Hematopoietic multipotent progenitor cell treated with erythropoietin and hydrocortisone succinate and interleukin-3 and kit ligand, for 17 days (in vitro differentiated cells): ENCODE results near the gene MECP2.
A peak's percentile ranks its signal among the peaks of the same experiment; 100 is the strongest.
"Not testable (repeated sequence)": the region's sequence is repeated elsewhere in the genome, so short reads cannot be mapped to it uniquely, and the experiment has no call there.

Source experiments
- DNase-seq: peaks from one replicate; pipeline ENCODE4 v3.0.0-alpha.2; 2015; ENCODE audit warnings: low spot score

MECP2 gene

DNA sequence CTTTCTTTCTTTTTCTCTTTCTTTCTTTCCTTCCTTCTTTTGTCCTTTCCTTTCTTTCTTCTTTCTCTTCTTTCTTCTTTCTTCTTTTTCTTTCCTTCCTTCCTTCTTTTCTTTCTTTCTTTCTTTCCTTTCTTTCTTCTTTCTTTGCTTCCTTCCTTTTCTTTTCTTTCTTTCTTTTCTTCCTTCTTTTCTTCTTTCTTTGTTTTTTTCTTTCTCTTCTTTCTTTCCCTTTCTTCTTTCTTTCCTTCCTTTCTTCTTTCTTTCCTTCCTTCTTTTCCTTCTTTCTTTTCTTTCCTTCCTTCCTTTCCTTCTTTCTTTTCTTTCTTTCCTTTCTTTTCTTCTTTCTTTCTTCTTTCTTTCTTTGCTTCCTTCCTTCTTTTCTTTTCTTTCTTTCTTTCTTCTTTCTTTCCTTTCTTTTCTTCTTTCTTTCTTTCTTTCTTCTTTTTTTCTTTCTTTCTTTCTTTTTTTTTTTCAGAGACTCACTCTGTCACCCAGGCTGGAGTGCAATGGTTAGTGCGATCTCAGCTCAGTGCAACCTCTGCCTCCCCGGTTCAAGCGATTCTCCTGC, 106.4 kb downstream of the MECP2 start:
- no peak for DNase-seq

DNA sequence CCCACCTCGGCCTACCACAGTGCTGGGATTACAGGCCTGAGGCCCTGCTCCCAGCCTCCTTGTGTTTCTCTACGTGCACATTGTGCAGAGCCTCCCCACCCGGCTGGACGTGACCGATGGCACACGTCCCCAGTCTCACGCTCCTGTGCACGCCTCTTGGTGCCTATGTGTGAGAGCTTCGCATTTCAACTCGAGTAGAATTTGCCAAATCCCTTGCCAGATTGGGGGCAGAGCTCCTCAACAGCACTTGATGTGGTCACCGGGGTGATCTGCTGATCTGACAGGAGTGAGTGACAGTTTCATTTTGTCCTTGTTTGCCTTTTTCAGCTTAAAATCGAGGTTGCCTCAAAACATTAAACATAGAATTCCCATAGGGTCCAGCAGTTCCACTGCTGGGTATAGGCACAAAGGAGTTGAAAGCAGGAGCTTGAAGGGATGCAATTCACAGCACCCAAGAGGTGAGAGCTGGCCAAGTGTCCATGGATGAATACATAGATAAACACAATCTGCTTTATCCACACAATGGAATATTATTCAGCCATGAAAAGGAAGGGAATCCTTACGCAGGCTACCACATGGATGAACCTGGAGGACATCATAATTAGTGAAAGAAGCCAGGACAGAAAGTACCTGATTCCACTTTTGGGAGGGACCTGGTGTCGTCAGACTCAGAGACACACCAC, 107.4 kb downstream of the MECP2 start:
- no peak for DNase-seq

GRCh38 chrX:153988493-153988892, 109.0 kb downstream of the MECP2 start:
- DNase-seq: no peak

DNA sequence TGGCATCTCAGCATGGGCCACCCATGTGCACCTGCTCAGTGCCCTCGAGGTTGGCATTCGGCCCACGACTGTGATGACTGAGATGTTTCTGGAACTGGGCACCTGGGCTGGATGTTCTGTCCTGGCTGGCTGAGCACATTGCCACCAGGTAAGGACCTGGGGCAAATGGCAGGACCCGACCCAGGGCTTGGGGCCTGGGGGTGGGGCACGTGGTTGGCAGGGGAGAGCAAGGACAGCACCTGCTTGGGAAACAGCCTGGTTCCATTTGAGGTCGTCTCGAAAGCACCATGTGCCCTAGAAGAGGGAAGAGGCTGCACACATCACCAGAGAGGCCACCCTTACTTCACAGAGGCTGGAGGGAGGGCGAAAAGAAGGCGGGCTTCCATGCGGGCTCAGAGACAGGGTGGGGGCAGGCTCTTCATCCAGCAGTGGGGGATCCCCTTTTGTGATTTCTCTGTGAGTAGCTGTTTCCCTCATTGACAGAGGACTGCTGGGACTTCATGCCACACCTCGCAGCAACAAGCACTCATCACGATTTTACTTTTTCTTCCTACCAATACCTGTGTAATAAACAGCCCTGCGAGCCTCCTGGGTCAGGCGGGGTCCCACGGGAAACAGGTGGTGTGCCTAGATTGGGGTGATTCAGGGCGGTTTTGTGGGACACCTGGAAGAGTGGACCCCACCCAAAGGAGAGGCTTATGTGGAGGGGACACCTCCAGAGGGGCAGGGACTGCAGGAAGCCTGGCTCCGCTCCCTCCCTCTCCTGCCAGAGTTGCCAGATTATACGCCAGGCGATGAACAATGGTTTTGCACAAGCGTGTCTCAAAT, 113.0 kb downstream of the MECP2 start:
- DNase-seq: peak; percentile 12

- no peak for DNase-seq
Measured at GRCh38 chrX:153983321-153983801, 114.2 kb downstream of the MECP2 start.

DNA sequence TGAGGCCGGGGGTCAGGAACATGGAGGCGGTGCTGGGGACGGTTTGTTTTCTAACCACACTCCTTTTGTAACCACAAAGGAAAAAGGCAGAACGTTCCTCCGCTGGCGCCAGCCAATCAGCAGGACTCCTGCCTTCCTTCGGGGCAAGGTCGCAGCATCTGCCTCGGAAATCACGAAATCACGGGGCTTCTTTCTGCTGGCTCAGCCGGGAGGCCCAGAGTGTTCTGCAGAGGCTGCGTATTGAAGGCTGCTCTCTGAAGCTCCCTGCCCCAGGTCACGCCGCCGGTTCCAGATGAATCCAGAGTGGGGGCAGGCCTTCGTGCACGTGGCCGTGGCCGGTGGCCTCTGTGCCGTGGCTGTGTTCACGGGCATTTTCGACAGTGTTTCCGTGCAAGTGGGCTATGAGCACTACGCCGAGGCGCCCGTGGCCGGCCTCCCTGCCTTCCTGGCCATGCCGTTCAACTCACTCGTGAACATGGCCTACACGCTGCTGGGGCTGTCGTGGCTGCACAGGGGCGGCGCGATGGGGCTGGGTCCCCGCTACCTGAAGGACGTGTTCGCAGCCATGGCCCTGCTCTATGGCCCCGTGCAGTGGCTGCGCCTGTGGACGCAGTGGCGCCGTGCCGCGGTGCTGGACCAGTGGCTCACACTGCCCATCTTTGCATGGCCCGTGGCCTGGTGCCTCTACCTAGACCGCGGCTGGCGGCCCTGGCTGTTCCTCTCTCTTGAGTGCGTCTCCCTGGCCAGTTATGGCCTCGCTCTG, 115.6 kb downstream of the MECP2 start:
- no peak for DNase-seq

DNA sequence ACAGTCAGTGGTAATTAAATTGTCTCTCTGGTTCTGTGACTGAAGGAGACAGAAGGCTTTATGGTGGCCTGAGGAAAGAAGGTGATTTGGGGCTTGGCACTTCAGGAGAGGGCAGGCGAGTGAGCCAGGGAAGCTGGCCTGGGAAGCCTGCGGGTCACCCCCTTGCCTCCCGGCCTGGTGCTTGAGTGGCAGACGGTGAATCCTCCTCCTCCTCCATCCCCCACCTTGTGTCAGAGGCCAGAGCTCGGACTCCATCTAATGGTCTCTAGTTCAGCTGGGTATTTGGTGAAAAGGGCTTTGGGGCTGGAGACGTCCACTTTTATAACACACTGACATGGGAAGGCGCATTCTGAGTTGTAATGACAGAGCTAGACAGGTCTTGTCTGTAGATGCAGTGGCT, 116.3 kb downstream of the MECP2 start:
- no peak for DNase-seq

DNA sequence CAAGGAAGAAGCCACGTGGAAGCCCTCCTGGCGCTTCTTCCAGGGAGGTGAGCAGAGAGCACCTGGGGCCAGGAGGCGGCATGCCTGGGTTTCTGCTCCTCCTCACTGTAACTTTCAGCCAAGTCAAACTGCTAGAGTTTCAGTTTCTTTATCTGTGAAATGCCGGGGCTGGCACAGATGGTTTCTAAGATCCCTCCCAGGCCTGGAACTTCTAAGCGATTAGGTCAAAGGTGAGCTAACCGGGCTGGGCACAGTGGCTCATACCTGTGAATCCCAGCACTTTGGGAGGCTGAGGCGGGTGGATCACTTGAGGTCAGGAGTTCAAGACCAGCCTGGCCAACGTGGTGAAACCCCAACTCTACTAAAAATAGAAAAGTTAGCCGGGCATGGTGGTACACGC, 117.1 kb downstream of the MECP2 start:
- not testable (repeated sequence) for DNase-seq

DNA sequence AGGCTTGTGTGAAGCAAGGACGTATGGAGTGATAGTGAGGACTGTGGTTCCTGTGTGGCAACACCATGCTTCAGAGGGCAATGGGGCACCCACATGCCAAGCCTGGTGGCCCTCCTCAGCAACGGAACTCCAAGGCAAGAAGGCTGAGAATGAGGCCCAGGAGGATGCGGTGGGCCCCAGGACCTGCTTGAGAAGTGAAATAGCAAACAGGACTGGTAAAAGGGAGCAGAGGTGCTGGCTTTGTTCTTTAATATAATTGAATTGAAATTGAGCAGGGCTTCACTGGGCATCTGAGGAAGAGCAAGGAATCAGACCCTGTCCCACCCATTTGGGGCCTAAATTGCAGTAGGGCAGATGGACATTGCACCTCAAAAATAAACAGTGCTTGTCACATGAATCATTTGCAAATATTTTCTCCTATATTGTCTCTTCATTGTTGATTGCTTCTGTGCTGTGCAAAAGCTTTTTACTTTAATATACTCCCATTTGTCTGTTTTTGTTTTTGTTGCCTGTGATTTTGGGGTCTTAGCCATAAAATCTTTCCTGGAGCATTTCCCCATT, 122.7 kb downstream of the MECP2 start:
- no peak for DNase-seq

DNA sequence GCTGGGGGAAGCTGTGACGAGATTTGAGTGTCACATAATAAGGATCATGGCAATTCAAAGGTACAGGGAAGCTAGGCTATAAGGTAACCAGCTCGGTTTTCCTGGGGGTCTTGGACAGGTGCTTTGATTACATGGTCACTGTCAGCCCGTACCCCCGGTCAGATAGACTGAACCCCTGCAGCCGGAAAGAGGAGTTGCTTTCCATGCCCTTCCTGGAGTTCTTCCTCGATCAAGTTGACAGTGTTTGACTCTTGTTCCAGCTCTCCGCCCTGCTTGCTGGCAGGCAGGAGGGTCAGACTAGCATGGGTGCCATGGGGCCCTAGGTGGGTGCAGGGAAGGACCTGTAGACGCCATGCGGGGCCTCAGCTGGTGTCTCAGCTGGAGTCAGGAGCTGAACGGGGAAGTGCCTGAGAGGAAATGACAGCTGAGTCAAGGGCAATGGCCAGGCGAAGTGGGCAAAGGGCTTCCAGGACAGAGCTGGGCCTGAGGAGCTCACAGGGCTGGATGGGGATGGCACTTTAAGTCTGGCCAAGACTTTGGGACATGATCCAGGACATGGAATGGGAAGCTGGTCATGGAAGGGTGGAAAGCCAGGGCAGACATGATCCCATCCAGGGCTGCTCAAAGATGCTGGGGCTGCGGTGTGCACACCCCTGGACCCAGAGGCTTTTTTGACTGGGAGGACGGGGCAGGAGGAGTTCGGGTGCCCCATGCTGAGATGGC, 123.4 kb downstream of the MECP2 start:
- DNase-seq: no peak

DNA sequence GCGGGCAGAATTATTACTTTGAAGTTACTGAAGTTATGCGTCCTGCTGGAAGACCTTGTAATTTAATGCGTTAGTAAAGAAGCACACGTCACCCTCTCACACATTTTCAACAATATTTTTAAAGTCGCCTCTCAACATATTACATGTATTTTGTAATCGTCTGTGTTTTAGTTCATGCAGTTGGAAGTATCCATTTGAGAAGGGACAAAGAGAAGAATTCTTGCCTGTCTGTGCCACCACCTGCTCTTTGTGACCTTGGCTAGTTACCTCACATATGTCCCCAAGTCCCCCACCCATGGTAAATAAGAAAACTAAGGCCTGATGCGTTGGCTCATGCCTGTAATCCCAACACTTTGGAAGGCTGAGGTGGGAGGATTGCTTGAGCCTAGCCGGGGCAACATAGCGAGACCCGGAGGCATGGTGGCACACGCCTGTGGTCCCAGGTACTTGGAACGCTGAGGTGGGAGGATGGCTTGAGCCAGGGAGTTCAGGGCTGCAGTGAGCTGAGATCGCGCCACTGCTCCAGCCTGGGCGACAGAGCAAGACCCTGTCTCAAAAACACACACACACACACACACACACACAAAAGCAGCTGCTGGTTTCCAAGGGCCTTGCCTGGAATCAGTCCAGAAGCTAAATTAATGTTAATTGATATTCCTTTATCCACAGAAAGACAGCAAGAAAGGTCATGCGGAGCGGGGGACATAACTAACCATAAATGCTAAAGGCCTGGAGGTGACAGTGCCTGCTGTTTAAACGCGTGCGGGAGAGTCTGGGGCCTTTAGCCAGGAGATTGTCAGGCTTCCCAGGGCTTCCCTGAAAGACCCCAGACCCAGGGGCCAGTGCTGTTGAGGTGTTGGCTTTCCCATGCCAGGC, 124.2 kb downstream of the MECP2 start:
- no peak for DNase-seq

DNA sequence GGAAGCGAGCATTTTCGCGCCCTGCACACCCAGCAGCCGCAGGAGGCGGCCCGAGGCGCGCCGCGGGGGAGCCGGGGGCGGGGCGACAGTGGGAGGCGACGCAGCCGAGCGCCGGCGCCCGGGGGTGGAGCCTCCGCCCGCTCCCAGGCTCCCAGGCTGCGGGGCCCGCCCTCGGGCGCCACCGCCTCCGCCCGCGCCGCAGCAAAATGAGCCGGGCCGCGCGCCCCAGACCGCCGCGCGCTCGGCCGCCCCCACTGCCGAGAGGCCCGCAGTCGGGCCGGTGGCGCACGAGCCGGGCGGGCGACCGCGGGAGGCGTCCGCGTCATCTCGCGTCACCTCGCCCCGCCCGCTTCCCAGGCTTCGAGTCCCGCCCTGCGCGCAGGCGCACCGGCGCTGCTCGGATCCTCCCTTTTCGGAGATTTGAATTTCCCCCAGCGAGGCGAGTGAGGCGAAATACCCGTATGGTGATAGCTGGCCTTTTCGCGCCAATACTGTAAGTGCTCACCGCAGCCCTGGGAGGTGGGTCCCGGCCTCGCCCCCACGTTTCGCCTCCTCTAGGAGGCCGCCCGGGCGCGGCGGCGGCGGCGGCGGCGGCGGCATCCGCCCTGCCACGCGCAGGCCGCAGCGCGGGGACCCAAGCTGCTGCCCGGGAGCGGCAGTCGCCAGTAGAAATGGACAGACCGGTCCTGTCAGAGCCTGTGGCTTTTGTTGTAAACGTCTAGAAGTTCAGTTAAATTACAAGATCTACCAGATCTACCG, 125.0 kb downstream of the MECP2 start, which contains the start of gene TMEM187:
TSS of gene TMEM187 (plus strand) at position 387 of the 759 bp plus-strand sequence. CDS start 9,309 bp downstream, outside the sequence.
- peak; percentile 91 for DNase-seq
